H9 (cell line): ENCODE results near the gene GNAS-AS1. TPM values are rescaled to one million over a fixed set of nuclear protein-coding genes. Genes with fewer than 3 reads are reported as not detected.

Experiments
- DNase-seq: peaks from one replicate; pipeline ENCODE4 v3.0.0-alpha.2; 2017
- H2AFZ ChIP-seq: one replicate; pipeline ENCODE4 v1.6.1; 2013; ENCODE audit warnings: mild to moderate bottlenecking, low read length, control low read depth, moderate library complexity
- H2AK5ac ChIP-seq: 2 replicates; pipeline ENCODE4 v1.6.1; 2013; ENCODE audit warnings: low read length, control low read depth, mixed read lengths; ENCODE audit not compliant: insufficient read length
- H2BK120ac ChIP-seq: one replicate; pipeline ENCODE4 v1.6.1; 2013; ENCODE audit warnings: low read depth, mild to moderate bottlenecking, low read length, control low read depth, inconsistent platforms; ENCODE audit not compliant: poor library complexity, severe bottlenecking
- H2BK12ac ChIP-seq: 2 replicates; pipeline ENCODE4 v1.6.1; 2013; ENCODE audit warnings: low read length, control low read depth, mixed read lengths, low read depth; ENCODE audit not compliant: insufficient read length
- H2BK15ac ChIP-seq: 2 replicates; pipeline ENCODE4 v1.6.1; 2013; ENCODE audit warnings: low read depth, low read length, control low read depth
- H2BK20ac ChIP-seq: one replicate; pipeline ENCODE4 v1.6.1; 2013; ENCODE audit warnings: low read depth, mild to moderate bottlenecking, low read length, control low read depth, inconsistent platforms; ENCODE audit not compliant: poor library complexity, severe bottlenecking
- H2BK5ac ChIP-seq: 2 replicates; pipeline ENCODE4 v1.6.1; 2013; ENCODE audit warnings: low read length, control low read depth, mixed read lengths; ENCODE audit not compliant: insufficient read length
- H3K14ac ChIP-seq: 2 replicates; pipeline ENCODE4 v1.6.1; 2013; ENCODE audit warnings: low read length, control low read depth; ENCODE audit not compliant: insufficient read depth
- H3K18ac ChIP-seq: 2 replicates; pipeline ENCODE4 v1.6.1; 2013; ENCODE audit warnings: low read depth, mild to moderate bottlenecking, mixed read lengths, low read length, control low read depth; ENCODE audit not compliant: insufficient read length
- H3K23ac ChIP-seq: 2 replicates; pipeline ENCODE4 v1.6.1; 2013; ENCODE audit warnings: low read length, control low read depth, mixed read lengths, low read depth; ENCODE audit not compliant: insufficient read length
- H3K23me2 ChIP-seq: 2 replicates; pipeline ENCODE4 v1.6.1; 2013; ENCODE audit warnings: low read depth, mild to moderate bottlenecking, mixed read lengths, low read length, control low read depth; ENCODE audit not compliant: insufficient read length, poor library complexity, severe bottlenecking
- H3K27ac ChIP-seq: 2 replicates; pipeline ENCODE4 v1.5.1; 2013; ENCODE audit warnings: low read length, control low read depth, mixed read lengths, low read depth; ENCODE audit not compliant: insufficient read length
- H3K27me3 ChIP-seq: 2 replicates; pipeline ENCODE4 v1.6.1; 2013; ENCODE audit warnings: low read length, control low read depth, inconsistent platforms; ENCODE audit not compliant: insufficient read depth
- H3K4ac ChIP-seq: 2 replicates; pipeline ENCODE4 v1.6.1; 2013; ENCODE audit warnings: low read depth, mild to moderate bottlenecking, control low read depth, inconsistent platforms, low read length, moderate library complexity
- H3K4me1 ChIP-seq: 2 replicates; pipeline ENCODE4 v1.6.1; 2013; ENCODE audit warnings: low read length, control low read depth, inconsistent platforms; ENCODE audit not compliant: insufficient read depth
- H3K4me2 ChIP-seq: 2 replicates; pipeline ENCODE4 v1.6.1; 2013; ENCODE audit warnings: low read length, control low read depth, mixed read lengths; ENCODE audit not compliant: insufficient read length, insufficient read depth
- H3K56ac ChIP-seq: 2 replicates; pipeline ENCODE4 v1.6.1; 2013; ENCODE audit warnings: low read depth, mild to moderate bottlenecking, mixed read lengths, low read length, control low read depth; ENCODE audit not compliant: insufficient read length
- H3K79me1 ChIP-seq: 2 replicates; pipeline ENCODE4 v1.6.1; 2013; ENCODE audit warnings: low read depth, mild to moderate bottlenecking, moderate library complexity, low read length, control low read depth, inconsistent platforms; ENCODE audit not compliant: insufficient read depth, poor library complexity, severe bottlenecking
- H3K79me2 ChIP-seq: 2 replicates; pipeline ENCODE4 v1.6.1; 2013; ENCODE audit warnings: low read length, control low read depth, inconsistent platforms; ENCODE audit not compliant: insufficient read depth
- H3K9ac ChIP-seq: 2 replicates; pipeline ENCODE4 v1.6.1; 2013; ENCODE audit warnings: low read length, control low read depth, mixed read lengths; ENCODE audit not compliant: insufficient read length; ENCODE audit errors: extremely low read depth
- H3K9me3 ChIP-seq: one replicate; pipeline ENCODE4 v1.6.1; 2013; ENCODE audit warnings: low read depth, low read length, inconsistent platforms; ENCODE audit not compliant: control insufficient read depth
- H3T11ph ChIP-seq: one replicate; pipeline ENCODE4 v1.6.1; 2013; ENCODE audit warnings: mild to moderate bottlenecking, low read length, control low read depth, inconsistent platforms
- H4K20me1 ChIP-seq: one replicate; pipeline ENCODE4 v1.6.1; 2013; ENCODE audit not compliant: control insufficient read depth, insufficient read length, insufficient read depth
- H4K5ac ChIP-seq: 2 replicates; pipeline ENCODE4 v1.6.1; 2013; ENCODE audit warnings: low read depth, mild to moderate bottlenecking, mixed read lengths, low read length, control low read depth; ENCODE audit not compliant: insufficient read length
- H4K8ac ChIP-seq: replicated peaks from 2 replicates; pipeline ENCODE4 v1.6.1; 2013; ENCODE audit warnings: low read length, control low read depth, mixed read lengths, low read depth; ENCODE audit not compliant: insufficient read length
- H4K91ac ChIP-seq: 2 replicates; pipeline ENCODE4 v1.6.1; 2013; ENCODE audit warnings: low read depth, mild to moderate bottlenecking, moderate library complexity, mixed read lengths, low read length, control low read depth; ENCODE audit not compliant: insufficient read length
- H3K27ac Mint-ChIP-seq, 3 experiments: 2 replicates in 2 of 3; 3 replicates in 1 of 3; pipeline ENCODE4 v1.8.0; 2020 to 2021; ENCODE audit warnings: mixed read lengths in 3 of 3, mild to moderate bottlenecking in 1 of 3, moderate library complexity in 1 of 3
- H3K27me3 Mint-ChIP-seq: 2 replicates; pipeline ENCODE4 v1.8.0; 2021; ENCODE audit warnings: low read depth, mild to moderate bottlenecking, moderate library complexity, mixed read lengths
- H3K36me3 Mint-ChIP-seq, 3 experiments: 2 replicates in 2 of 3; 3 replicates in 1 of 3; pipeline ENCODE4 v1.8.0; 2020 to 2021; ENCODE audit warnings: low read depth in 3 of 3, mixed read lengths in 3 of 3; ENCODE audit not compliant: insufficient read depth in 1 of 3
- H3K4me1 Mint-ChIP-seq, 2 experiments: 2 replicates each; pipeline ENCODE4 v1.8.0; 2020; ENCODE audit warnings: mixed read lengths in 2 of 2
- H3K4me3 Mint-ChIP-seq, 2 experiments: 2 replicates in 1 of 2; 3 replicates in 1 of 2; pipeline ENCODE4 v1.8.0; 2020 to 2021; ENCODE audit warnings: mild to moderate bottlenecking in 2 of 2, mixed read lengths in 2 of 2, moderate library complexity in 1 of 2
- H3K9me3 Mint-ChIP-seq, 2 experiments: 2 replicates in 1 of 2; 3 replicates in 1 of 2; pipeline ENCODE4 v1.8.0; 2020; ENCODE audit warnings: mild to moderate bottlenecking in 2 of 2, mixed read lengths in 2 of 2, moderate library complexity in 1 of 2
- WGBS: extraction: QIAGEN DNeasy Blood & Tissue Kit; methylation state at CpG from one replicate; pipeline ENCODE4 v1.1.7; 2013; ENCODE audit warnings: missing lambda C conversion rate, low lambda C conversion rate, mixed read lengths; ENCODE audit not compliant: insufficient read length; ENCODE audit errors: extremely low coverage; 5-methylcytosine and 5-hydroxymethylcytosine counted together
- total RNA-seq: library from RNA; stranded (reverse); gene quantifications from 2 replicates; pipeline ENCODE4 v1.2.1, GENCODE V29; 2021
- TF ChIP-seq, protein P1 (sequence below): fragments of 200-600 bp; sonication (generic); conservative IDR thresholded peaks from 3 replicates; pipeline ENCODE4 v1.8.0; 2021; ENCODE audit warnings: antibody characterized with exemption, mild to moderate bottlenecking

The GNAS-AS1 gene
- total RNA-seq, 1 experiment from 2014 or later: 11.3 TPM

DNA sequence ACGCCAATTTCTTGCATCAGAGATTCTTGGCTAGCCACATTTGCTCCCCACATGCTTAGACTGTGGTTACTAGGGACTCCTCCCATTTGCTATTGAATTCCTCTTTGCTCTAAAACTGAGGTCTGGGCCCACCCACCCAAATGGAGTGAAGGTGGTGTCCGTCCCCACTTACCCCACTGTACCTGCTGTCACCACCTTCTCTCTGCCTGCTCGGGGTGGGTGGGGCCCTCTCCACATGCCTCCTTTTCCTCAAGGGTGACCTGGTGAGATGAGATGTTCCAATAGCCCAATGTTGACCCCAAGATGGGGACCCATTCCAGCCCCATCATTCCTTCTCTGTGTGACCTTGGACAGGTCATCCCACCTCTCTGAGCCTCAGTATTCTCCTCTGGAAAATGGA, 74.6 kb downstream of the GNAS-AS1 start:
- H3K9me3 ChIP-seq: no peaks in the 10 kb centered on the region
- no peak overlapping the region for H3K56ac ChIP-seq
- TF ChIP-seq, protein P1, sequence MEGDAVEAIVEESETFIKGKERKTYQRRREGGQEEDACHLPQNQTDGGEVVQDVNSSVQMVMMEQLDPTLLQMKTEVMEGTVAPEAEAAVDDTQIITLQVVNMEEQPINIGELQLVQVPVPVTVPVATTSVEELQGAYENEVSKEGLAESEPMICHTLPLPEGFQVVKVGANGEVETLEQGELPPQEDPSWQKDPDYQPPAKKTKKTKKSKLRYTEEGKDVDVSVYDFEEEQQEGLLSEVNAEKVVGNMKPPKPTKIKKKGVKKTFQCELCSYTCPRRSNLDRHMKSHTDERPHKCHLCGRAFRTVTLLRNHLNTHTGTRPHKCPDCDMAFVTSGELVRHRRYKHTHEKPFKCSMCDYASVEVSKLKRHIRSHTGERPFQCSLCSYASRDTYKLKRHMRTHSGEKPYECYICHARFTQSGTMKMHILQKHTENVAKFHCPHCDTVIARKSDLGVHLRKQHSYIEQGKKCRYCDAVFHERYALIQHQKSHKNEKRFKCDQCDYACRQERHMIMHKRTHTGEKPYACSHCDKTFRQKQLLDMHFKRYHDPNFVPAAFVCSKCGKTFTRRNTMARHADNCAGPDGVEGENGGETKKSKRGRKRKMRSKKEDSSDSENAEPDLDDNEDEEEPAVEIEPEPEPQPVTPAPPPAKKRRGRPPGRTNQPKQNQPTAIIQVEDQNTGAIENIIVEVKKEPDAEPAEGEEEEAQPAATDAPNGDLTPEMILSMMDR: no peak
- H2BK120ac ChIP-seq: no peak overlapping the region
- H2BK15ac ChIP-seq: no peak overlapping the region
- no peak overlapping the region for H3K23ac ChIP-seq
- H4K5ac ChIP-seq: no peak overlapping the region
- no CpG with 5 or more reads among the region's 3 CpGs for WGBS
- H3K14ac ChIP-seq: no peak overlapping the region
- H3K27me3 Mint-ChIP-seq: peaks cover 35% of the 10 kb centered on the region
- no peak overlapping the region for H3K9ac ChIP-seq
- H2BK5ac ChIP-seq: no peak overlapping the region
- H3K4me1 Mint-ChIP-seq: peaks cover 8 to 10% of the 10 kb centered on the region in 2 experiments
- H2AFZ ChIP-seq: no peak overlapping the region
- H3K27ac ChIP-seq: no peak overlapping the region
- H3T11ph ChIP-seq: no peak overlapping the region
- no peak overlapping the region for H3K4me3 Mint-ChIP-seq
- no peaks in the 10 kb centered on the region; the same call in 1 of the 2 replicates for H3K27me3 ChIP-seq
- no peak for DNase-seq
- H2BK12ac ChIP-seq: no peak overlapping the region
- H3K4ac ChIP-seq: no peak overlapping the region
- H4K8ac ChIP-seq: no peak overlapping the region
- H3K4me2 ChIP-seq: no peak overlapping the region
- H2BK20ac ChIP-seq: no peak overlapping the region
- H3K23me2 ChIP-seq: no peaks in the 10 kb centered on the region
- no peaks in the 10 kb centered on the region for H3K4me1 ChIP-seq
- no peaks in the 10 kb centered on the region for H3K79me1 ChIP-seq
- H3K27ac Mint-ChIP-seq: no peak overlapping the region
- H3K36me3 Mint-ChIP-seq: no peaks in the 10 kb centered on the region; a peak in 1 of 7 replicates
- no peak overlapping the region for H3K18ac ChIP-seq
- no peaks in the 10 kb centered on the region; a peak in 1 of 5 replicates for H3K9me3 Mint-ChIP-seq
- H4K91ac ChIP-seq: no peak overlapping the region
- H4K20me1 ChIP-seq: no peaks in the 10 kb centered on the region
- no peak overlapping the region for H2AK5ac ChIP-seq
- no peaks in the 10 kb centered on the region for H3K79me2 ChIP-seq
